Esophagus muscularis mucosa (tissue), 4 donors: ENCODE data around the gene HENMT1. TPM values are rescaled to one million over a fixed set of nuclear protein-coding genes. Genes with fewer than 3 reads are reported as not detected.

Source experiments
- DNase-seq: peaks from one replicate; pipeline ENCODE4 v3.0.0-alpha.2; 2017; ENCODE audit errors: extremely low spot score
- H3K27ac ChIP-seq, 4 donors: fragments of 200-600 bp; sonication (generic); replicated peaks in 1 of 4; 1 replicate in 3 of 4; 2 replicates in 1 of 4; pipeline ENCODE4 v1.5.1; 2016 to 2019; ENCODE audit warnings: mild to moderate bottlenecking in 1 of 4
- H3K27me3 ChIP-seq, 4 donors: fragments of 200-600 bp; sonication (generic); one replicate each; pipeline versions ENCODE4 v1.5.1 to v1.6.0; 2016 to 2019
- H3K36me3 ChIP-seq, 4 donors: fragments of 200-600 bp; sonication (generic); one replicate each; pipeline ENCODE4 v1.5.1; 2016 to 2019
- H3K4me1 ChIP-seq, 4 donors: fragments of 200-600 bp; sonication (generic); one replicate each; pipeline ENCODE4 v1.5.1; 2016 to 2019
- H3K4me3 ChIP-seq, 4 donors: fragments of 200-600 bp; sonication (generic); 1 replicate in 2 of 4; 2 replicates in 2 of 4; pipeline ENCODE4 v1.5.1; 2016 to 2019; ENCODE audit warnings: mild to moderate bottlenecking in 4 of 4, moderate library complexity in 1 of 4
- H3K9me3 ChIP-seq, 4 donors: fragments of 200-600 bp; sonication (generic); 1 replicate in 3 of 4; 2 replicates in 1 of 4; pipeline ENCODE4 v1.5.1; 2016 to 2019
- EP300 ChIP-seq: sonication (generic); formaldehyde crosslinking; IDR thresholded peaks from one replicate; pipeline ENCODE4 v1.6.1; 2017; ENCODE audit warnings: antibody characterized with exemption
- POLR2A ChIP-seq: fragments of 450-650 bp; IDR thresholded peaks from one replicate; pipeline ENCODE4 v1.6.1; 2017; ENCODE audit warnings: antibody characterized with exemption, moderate library complexity, mild to moderate bottlenecking, low read depth
- POLR2AphosphoS5 ChIP-seq, 2 donors: sonication (generic); formaldehyde crosslinking; IDR thresholded peaks; one replicate each; pipeline ENCODE4 v1.6.1; 2017; ENCODE audit warnings: antibody characterized with exemption in 2 of 2
- WGBS: methylation state at CpG from one replicate; pipeline ENCODE4 v1.1.5; 2018; 5-methylcytosine and 5-hydroxymethylcytosine counted together
- intact Hi-C: fragments of 100-400 bp; cut with DNase I; formaldehyde crosslinking; loops from one replicate; pipeline ENCODE4 v1.15.1; 2023
- total RNA-seq, 4 donors: library from RNA; depleted of rRNA; stranded (reverse); fragments of >200 nt; gene quantifications; one replicate each; pipeline versions ENCODE4 v1.1.0 to v1.2.1, GENCODE V29; 2016
- TF ChIP-seq, protein P1 (sequence below), 3 experiments: fragments of 200-600 bp in 2 of 3; fragments of 450-650 bp in 1 of 3; sonication (generic) in 2 of 3; IDR thresholded peaks; one replicate each; pipeline ENCODE4 v1.5.1; 2017 to 2019; ENCODE audit warnings: antibody characterized with exemption in 3 of 3, mild to moderate bottlenecking in 2 of 3, moderate library complexity in 1 of 3

Gene HENMT1
- total RNA-seq, 4 donors from 2014 or later: 0.83 to 3.8 (median 2.3) TPM

DNA sequence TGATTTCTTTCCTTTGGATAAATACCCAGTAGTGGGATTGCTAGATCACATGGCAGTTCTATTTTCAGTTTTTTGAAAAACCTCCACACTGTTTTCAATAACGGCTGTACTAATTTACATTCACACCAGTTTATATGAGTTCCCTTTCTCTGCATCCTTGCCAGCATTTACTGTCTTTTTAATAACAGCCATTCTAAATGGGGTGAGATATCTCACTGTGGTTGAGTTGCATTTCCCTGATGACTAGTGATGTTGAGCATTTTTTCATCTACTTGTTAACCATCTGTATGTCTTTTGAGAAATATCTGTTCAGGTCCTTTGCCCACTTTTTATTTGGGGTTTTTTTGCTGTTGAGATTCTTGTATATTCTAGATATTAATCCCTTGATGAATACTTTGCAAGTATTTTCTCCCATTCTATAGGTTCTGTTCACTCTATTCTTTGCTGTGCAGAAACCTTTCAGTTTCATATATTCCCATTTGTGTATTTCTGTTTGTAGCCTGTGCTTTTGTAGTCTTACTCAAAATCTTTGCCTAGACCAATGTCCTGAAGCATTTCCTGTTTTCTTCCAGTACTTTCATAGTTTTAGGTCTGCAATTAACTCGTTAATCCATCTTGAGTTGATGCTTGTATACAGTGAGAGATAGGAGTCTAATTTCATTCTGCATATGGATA lies 7.3 kb downstream of the HENMT1 start:
- Histone ChIP-seq H3K27me3 (no peaks in the 10 kb centered on the region), H3K27ac (no peak overlapping the region), H3K36me3 (no peaks in the 10 kb centered on the region), H3K4me1 (no peaks in the 10 kb centered on the region), H3K9me3 (no peaks in the 10 kb centered on the region), H3K4me3 (no peak overlapping the region)
- WGBS: 66% methylated on average over 2 of the region's 2 CpGs
- no peak for DNase-seq
- TF ChIP-seq, protein P1, sequence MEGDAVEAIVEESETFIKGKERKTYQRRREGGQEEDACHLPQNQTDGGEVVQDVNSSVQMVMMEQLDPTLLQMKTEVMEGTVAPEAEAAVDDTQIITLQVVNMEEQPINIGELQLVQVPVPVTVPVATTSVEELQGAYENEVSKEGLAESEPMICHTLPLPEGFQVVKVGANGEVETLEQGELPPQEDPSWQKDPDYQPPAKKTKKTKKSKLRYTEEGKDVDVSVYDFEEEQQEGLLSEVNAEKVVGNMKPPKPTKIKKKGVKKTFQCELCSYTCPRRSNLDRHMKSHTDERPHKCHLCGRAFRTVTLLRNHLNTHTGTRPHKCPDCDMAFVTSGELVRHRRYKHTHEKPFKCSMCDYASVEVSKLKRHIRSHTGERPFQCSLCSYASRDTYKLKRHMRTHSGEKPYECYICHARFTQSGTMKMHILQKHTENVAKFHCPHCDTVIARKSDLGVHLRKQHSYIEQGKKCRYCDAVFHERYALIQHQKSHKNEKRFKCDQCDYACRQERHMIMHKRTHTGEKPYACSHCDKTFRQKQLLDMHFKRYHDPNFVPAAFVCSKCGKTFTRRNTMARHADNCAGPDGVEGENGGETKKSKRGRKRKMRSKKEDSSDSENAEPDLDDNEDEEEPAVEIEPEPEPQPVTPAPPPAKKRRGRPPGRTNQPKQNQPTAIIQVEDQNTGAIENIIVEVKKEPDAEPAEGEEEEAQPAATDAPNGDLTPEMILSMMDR (IDR thresholded peaks at IDR 0.05): no peak
- TF ChIP-seq EP300: no peak
- no peak for TF ChIP-seq POLR2AphosphoS5 (IDR thresholded peaks at IDR 0.05)
- TF ChIP-seq POLR2A: no peak
- intact Hi-C loops: no loop called here

DNA sequence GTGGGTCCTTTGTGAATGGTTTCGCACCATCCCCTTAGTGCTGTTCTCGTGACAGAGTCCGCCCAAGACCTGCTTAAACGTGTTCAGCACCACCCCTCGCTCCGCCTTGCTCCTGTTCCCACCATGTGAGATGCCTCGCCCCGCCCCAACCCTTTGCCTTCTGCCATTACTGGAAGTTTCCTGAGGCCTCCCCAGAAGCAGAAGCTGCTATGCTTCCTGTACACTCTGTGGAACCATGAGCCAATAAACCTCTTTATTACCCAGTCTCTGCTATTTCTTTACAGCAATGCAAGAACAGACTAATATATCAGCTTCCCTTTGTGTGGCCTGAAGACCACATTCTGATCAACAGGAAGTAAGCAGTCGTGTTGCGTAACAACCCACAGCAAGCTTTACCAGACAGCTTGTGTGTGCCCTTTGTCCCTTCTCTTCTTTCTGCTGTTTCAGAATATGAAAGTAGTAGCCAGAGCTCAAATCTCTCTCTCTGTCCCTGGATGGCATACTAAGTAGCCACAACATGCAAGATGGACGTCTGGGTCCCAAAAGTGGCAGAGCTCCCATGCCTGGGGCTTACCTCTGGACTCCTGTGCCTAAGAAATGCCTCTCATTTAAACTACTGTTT lies 14.1 kb downstream of the HENMT1 start:
- TF ChIP-seq POLR2AphosphoS5 (IDR thresholded peaks at IDR 0.05) (peak in 1 of 2 donors; percentile 43), POLR2A (no peak)
- intact Hi-C loops: no loop called here
- 89% methylated on average over 11 of the region's 11 CpGs for WGBS

DNA sequence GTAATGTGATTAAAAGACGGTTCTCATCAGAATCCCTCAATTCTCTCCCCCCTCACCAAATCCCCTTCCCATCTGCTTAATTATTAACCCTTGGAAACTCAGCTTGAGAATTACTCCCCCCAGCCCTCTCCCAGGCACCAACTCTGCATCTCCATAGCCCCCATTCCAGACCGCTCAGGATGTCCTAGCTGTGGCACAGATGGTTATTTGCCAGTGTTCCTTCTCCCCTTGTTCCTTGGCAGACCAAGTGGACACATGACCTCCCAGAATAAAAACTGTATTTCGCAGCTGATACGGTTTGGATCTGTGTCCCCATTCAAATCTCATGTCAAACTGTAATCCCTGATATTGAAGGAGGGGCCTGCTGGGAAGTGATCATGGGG lies 14.6 kb downstream of the HENMT1 start:
- Histone ChIP-seq H3K9me3 (no peaks in the 10 kb centered on the region), H3K4me1 (no peaks in the 10 kb centered on the region), H3K4me3 (no peak overlapping the region), H3K27ac (peak overlapping the region; percentile 25 to 57 (median 52)), H3K36me3 (no peaks in the 10 kb centered on the region), H3K27me3 (no peaks in the 10 kb centered on the region)
- DNase-seq: no peak
- intact Hi-C loops: no loop called here
- 90% methylated on average over 4 of the region's 4 CpGs for WGBS
- TF ChIP-seq POLR2AphosphoS5 (IDR thresholded peaks at IDR 0.05) (no peak), EP300 (no peak), POLR2A (no peak)
- TF ChIP-seq, protein P1 (IDR thresholded peaks at IDR 0.05): no peak

More for the DNA sequence above, 14.1 kb downstream of the HENMT1 start:
- Histone ChIP-seq H3K27me3 (no peaks in the 10 kb centered on the region), H3K36me3 (no peaks in the 10 kb centered on the region), H3K27ac (peak overlapping the region; percentile 25 to 57 (median 52)), H3K9me3 (no peaks in the 10 kb centered on the region), H3K4me1 (no peaks in the 10 kb centered on the region), H3K4me3 (no peak overlapping the region)
- no peak for DNase-seq

DNA sequence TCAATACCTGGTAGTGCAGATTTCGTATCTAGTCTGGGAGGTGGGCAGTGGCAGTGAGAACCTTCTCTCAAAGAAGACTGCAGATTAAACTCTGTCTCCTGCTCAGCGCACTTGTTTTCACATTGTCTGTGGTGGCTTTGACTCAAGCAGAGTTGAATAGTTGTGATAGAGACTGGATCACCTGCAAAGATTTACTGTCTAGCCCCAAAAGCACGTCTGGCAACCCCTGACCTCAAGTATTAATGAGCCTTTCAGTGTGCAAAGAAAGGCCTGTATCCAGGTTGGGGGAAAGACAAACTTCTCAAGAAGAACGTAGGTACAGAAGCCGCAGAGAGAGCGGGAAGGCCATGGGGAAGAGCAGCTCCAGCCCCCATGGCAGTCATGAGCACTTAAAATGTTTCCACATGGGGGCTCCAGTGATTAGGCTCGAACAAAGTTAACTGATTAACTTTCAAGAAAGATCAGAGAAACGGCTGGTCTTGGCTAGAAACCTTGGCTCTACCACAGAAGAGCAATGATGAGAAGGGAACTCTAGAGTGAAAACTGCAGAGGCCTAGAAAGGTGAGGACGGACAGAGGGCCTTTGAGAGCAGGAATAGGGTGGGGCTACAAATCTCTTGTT lies 15.2 kb downstream of the HENMT1 start:
- DNase-seq: no peak
- no peaks in the 10 kb centered on the region for H3K4me1 ChIP-seq
- no peak overlapping the region for H3K4me3 ChIP-seq
- no peaks in the 10 kb centered on the region for H3K27me3 ChIP-seq
- no peak for TF ChIP-seq POLR2AphosphoS5 (IDR thresholded peaks at IDR 0.05)
- TF ChIP-seq POLR2A: no peak
- TF ChIP-seq, protein P1 (IDR thresholded peaks at IDR 0.05): no peak
- TF ChIP-seq EP300: no peak
- H3K9me3 ChIP-seq: no peaks in the 10 kb centered on the region
- no peaks in the 10 kb centered on the region for H3K36me3 ChIP-seq
- WGBS: 78% methylated on average over 9 of the region's 9 CpGs
- H3K27ac ChIP-seq: peak overlapping the region in 3 of 4 donors; percentile 25 to 57 (median 54)
- intact Hi-C loops: no loop called here

DNA sequence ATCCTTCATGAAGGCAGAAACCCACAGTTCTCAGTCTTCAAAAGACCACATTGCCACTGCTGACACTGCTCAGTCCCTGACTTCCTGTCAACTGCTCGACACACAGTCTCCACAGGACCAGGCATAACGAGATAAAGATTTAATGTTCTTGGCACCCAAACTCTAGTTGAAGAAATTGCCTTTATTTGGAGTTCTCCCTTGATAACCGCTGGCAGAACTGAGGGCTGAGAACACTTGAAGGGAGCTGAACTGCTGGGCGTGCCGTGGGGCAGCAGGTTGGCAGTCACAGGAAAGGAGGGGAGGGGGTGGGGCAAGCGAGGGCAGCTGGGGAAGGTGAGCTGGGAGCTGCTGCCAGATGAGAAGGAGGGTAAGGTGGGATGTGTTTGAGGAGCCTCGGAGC lies 15.9 kb downstream of the HENMT1 start:
- no peaks in the 10 kb centered on the region for H3K4me1 ChIP-seq
- H3K27me3 ChIP-seq: no peaks in the 10 kb centered on the region
- DNase-seq: no peak
- no peaks in the 10 kb centered on the region for H3K9me3 ChIP-seq
- no peak overlapping the region for H3K4me3 ChIP-seq
- TF ChIP-seq POLR2AphosphoS5 (IDR thresholded peaks at IDR 0.05): no peak
- TF ChIP-seq, protein P1 (IDR thresholded peaks at IDR 0.05): no peak
- TF ChIP-seq POLR2A: no peak
- TF ChIP-seq EP300: no peak
- H3K27ac ChIP-seq: no peak overlapping the region
- no peaks in the 10 kb centered on the region for H3K36me3 ChIP-seq
- 44% methylated on average over 7 of the region's 7 CpGs for WGBS
- intact Hi-C loops: loop anchor here (5.0 kb wide), 1 partner anchor 88 kb away; no protein-coding TSS in a partner anchor
